Breast epithelium (tissue), 4 donors: ENCODE data around the gene OR11A1. TPM values are rescaled to one million over a fixed set of nuclear protein-coding genes. Genes with fewer than 3 reads are reported as not detected.

Experiments
- DNase-seq, 2 donors: peaks; one replicate each; pipeline ENCODE4 v3.0.0-alpha.2; 2019; ENCODE audit warnings: low spot score in 2 of 2
- H3K27ac ChIP-seq, 2 donors: fragments of 200-600 bp; sonication (generic) in 1 of 2; one replicate each; pipeline ENCODE4 v1.5.1; 2016 to 2019; ENCODE audit warnings: mild to moderate bottlenecking in 1 of 2
- H3K27me3 ChIP-seq, 2 donors: fragments of 200-600 bp; sonication (generic) in 1 of 2; one replicate each; pipeline versions ENCODE4 v1.5.1 to v1.6.0; 2017 to 2019; ENCODE audit warnings: control low read depth in 1 of 2, mild to moderate bottlenecking in 1 of 2
- H3K36me3 ChIP-seq: fragments of 200-600 bp; one replicate; pipeline ENCODE4 v1.5.1; 2019
- H3K4me1 ChIP-seq, 2 donors: fragments of 200-600 bp; sonication (generic); one replicate each; pipeline ENCODE4 v1.5.1; 2016 to 2019; ENCODE audit warnings: control low read depth in 1 of 2
- H3K4me3 ChIP-seq, 3 donors: fragments of 200-600 bp; sonication (generic); 1 replicate in 2 of 3; 2 replicates in 1 of 3; pipeline ENCODE4 v1.5.1; 2016 to 2019; ENCODE audit warnings: mild to moderate bottlenecking in 3 of 3, moderate library complexity in 2 of 3
- H3K9me3 ChIP-seq, 2 donors: fragments of 200-600 bp; sonication (generic) in 1 of 2; one replicate each; pipeline ENCODE4 v1.5.1; 2016 to 2019; ENCODE audit warnings: control low read depth in 1 of 2
- POLR2A ChIP-seq: fragments of 450-650 bp; IDR thresholded peaks from one replicate; pipeline ENCODE4 v1.6.1; 2016; ENCODE audit warnings: antibody characterized with exemption, mild to moderate bottlenecking, moderate library complexity
- POLR2AphosphoS5 ChIP-seq, 3 donors: sonication (generic); formaldehyde crosslinking; IDR thresholded peaks; one replicate each; pipeline ENCODE4 v1.6.1; 2017; ENCODE audit warnings: antibody characterized with exemption in 3 of 3
- intact Hi-C: fragments of 100-400 bp; cut with DNase I; formaldehyde crosslinking; loops from one replicate; pipeline ENCODE4 v1.15.1; 2023; ENCODE audit warnings: low total_unique reads
- total RNA-seq, 3 donors: library from RNA; depleted of rRNA; stranded (reverse); fragments of >200 nt; gene quantifications; one replicate each; pipeline ENCODE4 v1.1.0, GENCODE V29; 2016
- TF ChIP-seq, protein P1 (sequence below), 3 donors: fragments of 450-650 bp; IDR thresholded peaks; one replicate each; pipeline ENCODE4 v1.5.1; 2016 to 2017; ENCODE audit warnings: antibody characterized with exemption in 3 of 3, mild to moderate bottlenecking in 3 of 3, moderate library complexity in 3 of 3

The OR11A1 gene
- total RNA-seq, 3 donors from 2014 or later = not detected

DNA sequence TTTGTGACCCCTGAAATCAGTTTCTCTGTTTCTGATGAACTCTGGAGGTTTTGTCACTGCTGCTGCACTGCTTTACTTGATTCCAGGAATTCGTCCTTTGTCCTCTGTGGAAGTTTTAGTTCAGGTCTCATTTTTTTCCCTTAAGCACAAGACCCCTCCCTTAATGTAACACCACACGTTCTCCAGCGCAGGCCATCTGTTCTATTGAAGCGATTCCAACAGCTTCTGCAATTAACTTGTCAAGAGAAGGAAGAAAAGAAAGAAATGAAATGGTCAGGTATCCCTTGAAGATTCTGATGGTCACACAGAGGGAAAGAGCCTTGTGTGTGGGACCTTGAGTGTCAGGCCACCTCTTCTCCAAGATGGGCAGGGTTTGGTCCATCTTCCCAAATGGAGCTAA is 38.7 kb upstream of the OR11A1 start:
- H3K4me1 ChIP-seq = no peaks in the 10 kb centered on the region
- no peak for DNase-seq
- intact Hi-C loops = no loop called here
- no peaks in the 10 kb centered on the region for H3K9me3 ChIP-seq
- no peak overlapping the region for H3K4me3 ChIP-seq
- TF ChIP-seq POLR2A (no peak), POLR2AphosphoS5 (IDR thresholded peaks at IDR 0.05) (no peak)
- TF ChIP-seq, protein P1, sequence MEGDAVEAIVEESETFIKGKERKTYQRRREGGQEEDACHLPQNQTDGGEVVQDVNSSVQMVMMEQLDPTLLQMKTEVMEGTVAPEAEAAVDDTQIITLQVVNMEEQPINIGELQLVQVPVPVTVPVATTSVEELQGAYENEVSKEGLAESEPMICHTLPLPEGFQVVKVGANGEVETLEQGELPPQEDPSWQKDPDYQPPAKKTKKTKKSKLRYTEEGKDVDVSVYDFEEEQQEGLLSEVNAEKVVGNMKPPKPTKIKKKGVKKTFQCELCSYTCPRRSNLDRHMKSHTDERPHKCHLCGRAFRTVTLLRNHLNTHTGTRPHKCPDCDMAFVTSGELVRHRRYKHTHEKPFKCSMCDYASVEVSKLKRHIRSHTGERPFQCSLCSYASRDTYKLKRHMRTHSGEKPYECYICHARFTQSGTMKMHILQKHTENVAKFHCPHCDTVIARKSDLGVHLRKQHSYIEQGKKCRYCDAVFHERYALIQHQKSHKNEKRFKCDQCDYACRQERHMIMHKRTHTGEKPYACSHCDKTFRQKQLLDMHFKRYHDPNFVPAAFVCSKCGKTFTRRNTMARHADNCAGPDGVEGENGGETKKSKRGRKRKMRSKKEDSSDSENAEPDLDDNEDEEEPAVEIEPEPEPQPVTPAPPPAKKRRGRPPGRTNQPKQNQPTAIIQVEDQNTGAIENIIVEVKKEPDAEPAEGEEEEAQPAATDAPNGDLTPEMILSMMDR (IDR thresholded peaks at IDR 0.05) = no peak
- H3K27me3 ChIP-seq = no peaks in the 10 kb centered on the region
- H3K36me3 ChIP-seq = no peaks in the 10 kb centered on the region
- no peak overlapping the region for H3K27ac ChIP-seq

- no peaks in the 10 kb centered on the region for H3K36me3 ChIP-seq
- intact Hi-C loops = no loop called here
- no peak overlapping the region for H3K27ac ChIP-seq
- H3K27me3 ChIP-seq = no peaks in the 10 kb centered on the region
- H3K4me3 ChIP-seq = no peak overlapping the region
- TF ChIP-seq POLR2A = no peak
- TF ChIP-seq POLR2AphosphoS5 (IDR thresholded peaks at IDR 0.05) = no peak
- TF ChIP-seq, protein P1 (IDR thresholded peaks at IDR 0.05) = no peak
- DNase-seq = no peak
- no peaks in the 10 kb centered on the region for H3K9me3 ChIP-seq
- H3K4me1 ChIP-seq = no peaks in the 10 kb centered on the region
Measured at GRCh38 chr6:29494131-29494530, 37.3 kb upstream of the OR11A1 start.

- Histone ChIP-seq H3K36me3 (no peaks in the 10 kb centered on the region), H3K27me3 (no peaks in the 10 kb centered on the region), H3K4me3 (no peak overlapping the region), H3K4me1 (no peaks in the 10 kb centered on the region), H3K27ac (no peak overlapping the region), H3K9me3 (no peaks in the 10 kb centered on the region)
- TF ChIP-seq, protein P1 (IDR thresholded peaks at IDR 0.05) = no peak
- TF ChIP-seq POLR2A = no peak
- TF ChIP-seq POLR2AphosphoS5 (IDR thresholded peaks at IDR 0.05) = no peak
- intact Hi-C loops = no loop called here
- DNase-seq = no peak
Measured at GRCh38 chr6:29493261-29493660, 36.4 kb upstream of the OR11A1 start.

DNA sequence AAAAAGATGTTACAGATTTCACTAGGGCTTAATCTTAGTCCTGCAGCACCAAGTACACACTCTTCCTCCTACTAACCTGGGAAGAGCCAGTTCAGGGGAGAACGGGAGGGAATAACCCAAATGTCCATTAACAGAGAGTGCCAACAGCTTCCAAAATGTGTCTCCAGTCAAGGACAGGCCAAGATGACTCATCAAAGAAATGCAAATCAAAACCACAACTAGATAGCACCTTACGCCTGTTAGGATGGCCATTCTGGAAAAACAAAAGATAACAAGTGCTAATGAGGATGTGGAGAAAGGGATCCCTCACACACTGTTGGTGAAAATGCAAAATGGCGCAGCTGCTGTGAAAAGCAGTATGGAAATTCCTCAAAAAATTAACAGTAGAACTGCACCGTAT is 34.7 kb upstream of the OR11A1 start:
- Histone ChIP-seq H3K9me3 (no peaks in the 10 kb centered on the region), H3K4me3 (no peak overlapping the region), H3K4me1 (no peaks in the 10 kb centered on the region), H3K36me3 (no peaks in the 10 kb centered on the region), H3K27ac (no peak overlapping the region), H3K27me3 (no peaks in the 10 kb centered on the region)
- intact Hi-C loops = loop anchor here (2.0 kb wide), 1 partner anchor 31 kb away; no protein-coding TSS in a partner anchor
- DNase-seq = no peak
- TF ChIP-seq, protein P1 (IDR thresholded peaks at IDR 0.05) = no peak
- TF ChIP-seq POLR2AphosphoS5 (IDR thresholded peaks at IDR 0.05) (no peak), POLR2A (no peak)

DNA sequence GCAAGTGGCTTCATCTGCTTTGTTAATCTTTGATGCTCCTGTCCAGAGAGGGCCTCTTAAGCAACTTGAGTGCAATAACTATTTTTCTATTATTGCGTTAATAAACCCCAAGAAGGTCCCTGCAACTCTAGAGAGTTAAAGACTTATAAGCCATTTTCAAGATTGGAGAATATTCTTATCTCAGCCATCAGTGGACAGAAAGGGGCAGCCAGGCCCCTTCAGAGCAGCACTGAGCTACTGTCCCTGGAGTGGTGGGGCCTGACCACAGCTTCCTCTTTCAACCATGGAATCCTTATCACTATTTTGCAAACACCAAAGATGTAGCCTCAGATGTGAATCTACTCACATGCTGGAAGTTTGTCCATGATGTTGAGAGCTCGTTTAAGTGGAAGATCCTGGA is 33.7 kb upstream of the OR11A1 start:
- Histone ChIP-seq H3K27ac (no peak overlapping the region), H3K4me3 (no peak overlapping the region), H3K36me3 (no peaks in the 10 kb centered on the region), H3K27me3 (no peaks in the 10 kb centered on the region), H3K9me3 (no peaks in the 10 kb centered on the region), H3K4me1 (no peaks in the 10 kb centered on the region)
- intact Hi-C loops = loop anchor here (2.0 kb wide), 1 partner anchor 32 kb away; no protein-coding TSS in a partner anchor
- TF ChIP-seq, protein P1 (IDR thresholded peaks at IDR 0.05) = no peak
- no peak for TF ChIP-seq POLR2A
- no peak for TF ChIP-seq POLR2AphosphoS5 (IDR thresholded peaks at IDR 0.05)
- no peak for DNase-seq
